Peyer's patch (tissue), 4 donors: ENCODE measurements around the gene LRRFIP1.

Experiments used
- POLR2A ChIP-seq, 2 donors: fragments of 450-650 bp; IDR thresholded peaks; one replicate each; pipeline ENCODE4 v1.5.1; 2017; ENCODE audit warnings: antibody characterized with exemption in 2 of 2, mild to moderate bottlenecking in 2 of 2, moderate library complexity in 2 of 2
- TF ChIP-seq, protein P1 (sequence below), 6 experiments: fragments of 450-650 bp in 4 of 6; fragments of 200-600 bp in 2 of 6; sonication (generic) in 1 of 6; IDR thresholded peaks; one replicate each; pipeline ENCODE4 v1.5.1; 2017 to 2019; ENCODE audit warnings: antibody characterized with exemption in 6 of 6, mild to moderate bottlenecking in 3 of 6, moderate library complexity in 1 of 6

GRCh38 chr2:237650455-237650850, 23.1 kb downstream of the LRRFIP1 start:
- TF ChIP-seq POLR2A (IDR thresholded peaks at IDR 0.05), result no peak
- TF ChIP-seq, protein P1, sequence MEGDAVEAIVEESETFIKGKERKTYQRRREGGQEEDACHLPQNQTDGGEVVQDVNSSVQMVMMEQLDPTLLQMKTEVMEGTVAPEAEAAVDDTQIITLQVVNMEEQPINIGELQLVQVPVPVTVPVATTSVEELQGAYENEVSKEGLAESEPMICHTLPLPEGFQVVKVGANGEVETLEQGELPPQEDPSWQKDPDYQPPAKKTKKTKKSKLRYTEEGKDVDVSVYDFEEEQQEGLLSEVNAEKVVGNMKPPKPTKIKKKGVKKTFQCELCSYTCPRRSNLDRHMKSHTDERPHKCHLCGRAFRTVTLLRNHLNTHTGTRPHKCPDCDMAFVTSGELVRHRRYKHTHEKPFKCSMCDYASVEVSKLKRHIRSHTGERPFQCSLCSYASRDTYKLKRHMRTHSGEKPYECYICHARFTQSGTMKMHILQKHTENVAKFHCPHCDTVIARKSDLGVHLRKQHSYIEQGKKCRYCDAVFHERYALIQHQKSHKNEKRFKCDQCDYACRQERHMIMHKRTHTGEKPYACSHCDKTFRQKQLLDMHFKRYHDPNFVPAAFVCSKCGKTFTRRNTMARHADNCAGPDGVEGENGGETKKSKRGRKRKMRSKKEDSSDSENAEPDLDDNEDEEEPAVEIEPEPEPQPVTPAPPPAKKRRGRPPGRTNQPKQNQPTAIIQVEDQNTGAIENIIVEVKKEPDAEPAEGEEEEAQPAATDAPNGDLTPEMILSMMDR (IDR thresholded peaks at IDR 0.05), result no peak
